Endodermal cell (in vitro differentiated cells): ENCODE data around the gene CDH23. TPM values are rescaled to one million over a fixed set of nuclear protein-coding genes. Genes with fewer than 3 reads are reported as not detected.
A peak's percentile ranks its signal among the peaks of the same experiment; 100 is the strongest.

Experiments used
- DNase-seq: peaks from one replicate; pipeline ENCODE4 v3.0.0-alpha.2; 2017
- H3K27ac ChIP-seq: 2 replicates; pipeline ENCODE4 v1.5.1; 2013; ENCODE audit warnings: mild to moderate bottlenecking, low read depth, low read length, moderate library complexity
- H3K27me3 ChIP-seq: 2 replicates; pipeline ENCODE4 v1.6.1; 2013; ENCODE audit warnings: mild to moderate bottlenecking, low read length, moderate library complexity; ENCODE audit not compliant: insufficient read depth, control insufficient read depth, poor library complexity, severe bottlenecking
- H3K36me3 ChIP-seq: 2 replicates; pipeline ENCODE4 v1.7.0; 2013; ENCODE audit warnings: mild to moderate bottlenecking, low read length, moderate library complexity; ENCODE audit not compliant: control insufficient read depth, insufficient read depth
- H3K4me1 ChIP-seq: one replicate; pipeline ENCODE4 v1.7.0; 2013; ENCODE audit warnings: low read length; ENCODE audit not compliant: control insufficient read depth, insufficient read depth
- H3K4me3 ChIP-seq: 2 replicates; pipeline ENCODE4 v1.5.1; 2013; ENCODE audit warnings: mild to moderate bottlenecking, low read length, moderate library complexity
- H3K9ac ChIP-seq: 2 replicates; pipeline ENCODE4 v1.6.1; 2013; ENCODE audit warnings: mild to moderate bottlenecking, low read length, moderate library complexity; ENCODE audit not compliant: poor library complexity, severe bottlenecking; ENCODE audit errors: extremely low read depth
- H3K9me3 ChIP-seq: 2 replicates; pipeline ENCODE4 v1.6.1; 2013; ENCODE audit warnings: mild to moderate bottlenecking, low read length, moderate library complexity; ENCODE audit not compliant: control insufficient read depth
- H3K27ac Mint-ChIP-seq: 2 replicates; pipeline ENCODE4 v1.8.0; 2020; ENCODE audit warnings: mixed read lengths
- H3K27me3 Mint-ChIP-seq: 2 replicates; pipeline ENCODE4 v1.8.0; 2021; ENCODE audit warnings: mild to moderate bottlenecking, mixed read lengths; ENCODE audit not compliant: insufficient read depth
- H3K36me3 Mint-ChIP-seq: 2 replicates; pipeline ENCODE4 v1.8.0; 2020; ENCODE audit warnings: low read depth, mixed read lengths
- H3K4me1 Mint-ChIP-seq: 2 replicates; pipeline ENCODE4 v1.8.0; 2020; ENCODE audit warnings: mixed read lengths
- H3K4me3 Mint-ChIP-seq: 2 replicates; pipeline ENCODE4 v1.8.0; 2020; ENCODE audit warnings: mild to moderate bottlenecking, moderate library complexity, mixed read lengths
- H3K9me3 Mint-ChIP-seq: 2 replicates; pipeline ENCODE4 v1.8.0; 2020; ENCODE audit warnings: mild to moderate bottlenecking, mixed read lengths
- WGBS, 2 experiments: methylation state at CpG; one replicate each; pipeline versions ENCODE4 v1.1.5 to v1.1.7; 2013; ENCODE audit warnings: missing lambda C conversion rate in 2 of 2, mixed read lengths in 1 of 2; ENCODE audit not compliant: insufficient coverage in 1 of 2, insufficient read length in 1 of 2; 5-methylcytosine and 5-hydroxymethylcytosine counted together
- total RNA-seq, 2 donors: library from RNA; stranded (reverse); fragmentation: NEBNext Ultra II Directional in 1 of 2; extraction: Animal tissue kit (Norgen Biotek cat#: 25700) in 1 of 2; gene quantifications; 2 replicates in 1 of 2; 3 replicates in 1 of 2; pipeline ENCODE4 v1.2.1, GENCODE V29; 2021
- TF ChIP-seq, protein P1 (sequence below): fragments of 200-600 bp; sonication (generic); conservative IDR thresholded peaks from 2 replicates; pipeline ENCODE4 v1.5.0; 2021; ENCODE audit warnings: antibody characterized with exemption, mild to moderate bottlenecking

Gene CDH23
- total RNA-seq, 2 donors from 2014 or later = 2.1 to 4.2 TPM

DNA sequence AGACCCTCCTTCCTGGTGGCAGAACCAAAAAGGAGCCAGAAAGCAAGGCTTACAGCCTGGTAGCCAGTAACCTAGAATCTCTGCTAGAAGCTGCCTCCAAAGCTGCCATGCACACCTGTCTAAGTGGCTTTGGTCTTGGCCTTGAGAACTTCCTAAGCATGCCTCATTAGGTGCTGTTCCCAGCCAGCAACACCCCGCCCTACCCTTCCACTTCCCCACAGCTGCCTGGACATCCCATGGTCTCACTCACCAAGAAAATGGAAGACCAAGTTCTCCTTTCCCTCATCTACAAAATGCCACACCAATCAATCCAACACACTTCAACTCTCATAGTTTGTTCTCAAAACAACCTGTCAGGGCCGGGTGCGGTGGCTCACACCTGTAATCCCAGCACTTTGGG is 450.1 kb downstream of the CDH23 start:
- Mint-ChIP-seq H3K4me1 (peaks cover 36% of the 10 kb centered on the region), H3K27ac (no peak overlapping the region), H3K27me3 (no peaks in the 10 kb centered on the region), H3K9me3 (no peaks in the 10 kb centered on the region), H3K4me3 (no peak overlapping the region), H3K36me3 (peaks cover 16% of the 10 kb centered on the region)
- Histone ChIP-seq H3K9ac (no peak overlapping the region), H3K4me1 (peaks cover 7% of the 10 kb centered on the region), H3K27me3 (no peaks in the 10 kb centered on the region), H3K27ac (no peak overlapping the region), H3K9me3 (peaks cover 12% of the 10 kb centered on the region), H3K36me3 (peaks cover 11% of the 10 kb centered on the region), H3K4me3 (no peak overlapping the region)
- TF ChIP-seq, protein P1, sequence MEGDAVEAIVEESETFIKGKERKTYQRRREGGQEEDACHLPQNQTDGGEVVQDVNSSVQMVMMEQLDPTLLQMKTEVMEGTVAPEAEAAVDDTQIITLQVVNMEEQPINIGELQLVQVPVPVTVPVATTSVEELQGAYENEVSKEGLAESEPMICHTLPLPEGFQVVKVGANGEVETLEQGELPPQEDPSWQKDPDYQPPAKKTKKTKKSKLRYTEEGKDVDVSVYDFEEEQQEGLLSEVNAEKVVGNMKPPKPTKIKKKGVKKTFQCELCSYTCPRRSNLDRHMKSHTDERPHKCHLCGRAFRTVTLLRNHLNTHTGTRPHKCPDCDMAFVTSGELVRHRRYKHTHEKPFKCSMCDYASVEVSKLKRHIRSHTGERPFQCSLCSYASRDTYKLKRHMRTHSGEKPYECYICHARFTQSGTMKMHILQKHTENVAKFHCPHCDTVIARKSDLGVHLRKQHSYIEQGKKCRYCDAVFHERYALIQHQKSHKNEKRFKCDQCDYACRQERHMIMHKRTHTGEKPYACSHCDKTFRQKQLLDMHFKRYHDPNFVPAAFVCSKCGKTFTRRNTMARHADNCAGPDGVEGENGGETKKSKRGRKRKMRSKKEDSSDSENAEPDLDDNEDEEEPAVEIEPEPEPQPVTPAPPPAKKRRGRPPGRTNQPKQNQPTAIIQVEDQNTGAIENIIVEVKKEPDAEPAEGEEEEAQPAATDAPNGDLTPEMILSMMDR = no peak
- DNase-seq = no peak
- 86 to 90% methylated on average over 3 of the region's 3 CpGs for WGBS, 2 experiments

GRCh38 chr10:71847418-71847817 is 450.7 kb downstream of the CDH23 start:
- 91 to 95% methylated on average over 8 of the region's 8 CpGs for WGBS, 2 experiments
- H3K4me1 ChIP-seq = peaks cover 7% of the 10 kb centered on the region
- peaks cover 12% of the 10 kb centered on the region for H3K9me3 ChIP-seq
- Mint-ChIP-seq H3K9me3 (no peaks in the 10 kb centered on the region), H3K4me3 (no peak overlapping the region), H3K4me1 (peaks cover 36% of the 10 kb centered on the region), H3K27ac (no peak overlapping the region), H3K27me3 (no peaks in the 10 kb centered on the region), H3K36me3 (peaks cover 16% of the 10 kb centered on the region)
- no peak for DNase-seq
- H3K27ac ChIP-seq = no peak overlapping the region
- peaks cover 11% of the 10 kb centered on the region for H3K36me3 ChIP-seq
- H3K27me3 ChIP-seq = no peaks in the 10 kb centered on the region
- no peak overlapping the region for H3K4me3 ChIP-seq
- no peak overlapping the region for H3K9ac ChIP-seq
- TF ChIP-seq, protein P1 = no peak

- TF ChIP-seq, protein P1 = no peak
- Histone ChIP-seq H3K4me1 (peaks cover 7% of the 10 kb centered on the region), H3K9me3 (peaks cover 12% of the 10 kb centered on the region), H3K36me3 (peaks cover 11% of the 10 kb centered on the region), H3K27ac (no peak overlapping the region), H3K9ac (no peak overlapping the region), H3K4me3 (peak overlapping the region; percentile 99), H3K27me3 (no peaks in the 10 kb centered on the region)
- H3K27me3 Mint-ChIP-seq = no peaks in the 10 kb centered on the region
- H3K4me1 Mint-ChIP-seq = peaks cover 27% of the 10 kb centered on the region
- H3K27ac Mint-ChIP-seq = peak overlapping the region; percentile 19
- 85 to 100% methylated on average over 4 to 11 of the region's 11 CpGs for WGBS, 2 experiments
- H3K4me3 Mint-ChIP-seq = peak overlapping the region; percentile 86
- DNase-seq = no peak
- peaks cover 16% of the 10 kb centered on the region for H3K36me3 Mint-ChIP-seq
- H3K9me3 Mint-ChIP-seq = no peaks in the 10 kb centered on the region
Observed at GRCh38 chr10:71848325-71849275, 451.9 kb downstream of the CDH23 start.
